Adrenal gland (tissue), 12 donors: ENCODE results near the gene PTMA. TPM values are rescaled to one million over a fixed set of nuclear protein-coding genes. Genes with fewer than 3 reads are reported as not detected.

Experiments
- DNase-seq, 7 donors: peaks; one replicate each; pipeline ENCODE4 v3.0.0-alpha.2; 2019 to 2020
- H3K27ac ChIP-seq, 5 donors: fragments of 200-600 bp; sonication (generic) in 4 of 5; 1 replicate in 3 of 5; 2 replicates in 2 of 5; pipeline versions ENCODE4 v1.5.1 to v1.8.0; 2016 to 2020; ENCODE audit warnings: mild to moderate bottlenecking in 1 of 5
- H3K27me3 ChIP-seq: fragments of 200-600 bp; 2 replicates; pipeline ENCODE4 v1.8.0; 2021
- H3K36me3 ChIP-seq, 2 donors: fragments of 200-600 bp; replicated peaks in 1 of 2; 1 replicate in 1 of 2; 2 replicates in 1 of 2; pipeline versions ENCODE4 v1.5.1 to v1.8.0; 2018 to 2022
- H3K4me1 ChIP-seq, 2 donors: fragments of 200-600 bp; replicated peaks in 1 of 2; 1 replicate in 1 of 2; 2 replicates in 1 of 2; pipeline versions ENCODE4 v1.5.1 to v1.8.0; 2018 to 2021
- H3K4me3 ChIP-seq, 4 donors: fragments of 200-600 bp; sonication (generic) in 3 of 4; one replicate each; pipeline ENCODE4 v1.5.1; 2016 to 2018
- H3K9me3 ChIP-seq, 3 donors: fragments of 200-600 bp; sonication (generic) in 1 of 3; replicated peaks in 1 of 3; 1 replicate in 2 of 3; 2 replicates in 1 of 3; pipeline versions ENCODE4 v1.5.1 to v1.8.0; 2016 to 2021
- CTCF ChIP-seq, 6 experiments: fragments of 450-650 bp in 4 of 6; fragments of 200-600 bp in 2 of 6; sonication (generic) in 1 of 6; IDR thresholded peaks; 1 replicate in 5 of 6; 2 replicates in 1 of 6; pipeline versions ENCODE4 v1.5.1 to v1.8.0; 2016 to 2021; ENCODE audit warnings: antibody characterized with exemption in 6 of 6, mild to moderate bottlenecking in 2 of 6, moderate library complexity in 1 of 6
- POLR2A ChIP-seq, 2 donors: fragments of 450-650 bp; IDR thresholded peaks; one replicate each; pipeline ENCODE4 v1.6.1; 2017; ENCODE audit warnings: antibody characterized with exemption in 2 of 2, mild to moderate bottlenecking in 2 of 2, moderate library complexity in 1 of 2
- WGBS, 4 donors: extraction: QIAGEN DNeasy Blood & Tissue Kit in 2 of 4; methylation state at CpG; one replicate each; pipeline versions ENCODE4 v1.1.5 to v1.1.7; 2013 to 2017; 5-methylcytosine and 5-hydroxymethylcytosine counted together
- intact Hi-C, 2 donors: fragments of 100-400 bp; cut with DNase I; formaldehyde crosslinking; loops; one replicate each; pipeline versions ENCODE4 v1.14.1 to v1.15.0; 2022 to 2023
- polyA plus RNA-seq, 3 donors: library from polyadenylated mRNA; stranded (reverse); fragments of 200-250 nt in 2 of 3; fragments of 350-450 nt in 1 of 3; fragmentation: Illumina TruSeq in 1 of 3; extraction: RNeasy Lipid Tissue Mini Kit (QIAGEN cat#74804) in 1 of 3; gene quantifications; one replicate each; pipeline ENCODE4 v1.2.3, GENCODE V29; 2013 to 2014
- total RNA-seq, 9 donors: library from RNA; depleted of rRNA in 4 of 9; stranded (reverse); fragments of >200 nt in 4 of 9; fragments of 120-200 nt in 1 of 9; fragmentation: NEBNext Ultra II Directional in 1 of 9; extraction: Animal tissue kit (Norgen Biotek cat#: 25700) in 1 of 9; gene quantifications; one replicate each; pipeline versions ENCODE4 v1.1.0 to v1.2.4, GENCODE V29; 2013 to 2023
- donor health status: healthy with polysubstance abuse.
- donor health status: Bipolar disorder and iron deficiency.
- donor health status: DM: yes; HTN: yes; CAD: no.
- donor health status: DM: no; HTN: no; CAD: no.
- donor health status: DM: no; HTN: no; CAD: no.
- donor health status: DM: yes; HTN: yes; CAD: no.

Gene PTMA
- total and polyA plus RNA-seq, 12 donors: 346 to 1,198 (median 504) TPM

GRCh38 chr2:231663458-231664212 lies 44.7 kb upstream of the PTMA start:
- Histone ChIP-seq H3K27me3 (no peaks in the 10 kb centered on the region), H3K4me1 (peaks cover 0 to 17% of the 10 kb centered on the region in 2 donors), H3K9me3 (no peaks in the 10 kb centered on the region), H3K4me3 (no peak overlapping the region), H3K36me3 (no peaks in the 10 kb centered on the region), H3K27ac (no peak overlapping the region)
- WGBS, 4 donors: 94 to 98% (median 96%) methylated on average over 22 to 27 of the region's 27 CpGs
- intact Hi-C loops: no loop called here
- peak in 1 of 7 donors; percentile 8 for DNase-seq
- TF ChIP-seq CTCF (IDR thresholded peaks at IDR 0.05) (no peak), POLR2A (IDR thresholded peaks at IDR 0.05) (no peak)

DNA sequence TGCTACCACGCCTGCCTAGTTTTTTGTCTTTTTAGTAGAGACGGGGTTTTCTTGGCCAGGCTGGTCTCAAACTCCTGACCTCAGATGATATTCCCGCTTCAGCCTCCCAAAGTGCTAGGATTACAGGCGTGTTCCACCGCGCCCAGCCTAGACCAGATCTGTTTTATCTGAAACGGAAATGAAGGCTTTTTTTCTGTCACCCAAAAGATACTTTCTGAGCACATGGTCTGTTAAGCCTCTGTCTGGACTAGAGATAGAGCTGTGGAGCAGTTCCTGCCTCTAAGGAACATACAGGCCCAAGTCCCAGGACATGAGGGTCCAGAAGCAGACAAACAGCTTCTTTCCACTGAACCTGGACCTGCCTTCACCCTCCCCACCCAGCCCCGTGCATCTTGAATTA lies 43.6 kb upstream of the PTMA start:
- Histone ChIP-seq H3K36me3 (no peaks in the 10 kb centered on the region), H3K4me3 (no peak overlapping the region), H3K27ac (peak overlapping the region in 1 of 5 donors; percentile 96), H3K4me1 (peaks cover 0 to 17% of the 10 kb centered on the region in 2 donors), H3K9me3 (no peaks in the 10 kb centered on the region), H3K27me3 (no peaks in the 10 kb centered on the region)
- 83 to 100% (median 92%) methylated on average over 7 to 8 of the region's 8 CpGs for WGBS, 4 donors
- no peak for TF ChIP-seq POLR2A (IDR thresholded peaks at IDR 0.05)
- no peak for DNase-seq
- intact Hi-C loops: no loop called here

DNA sequence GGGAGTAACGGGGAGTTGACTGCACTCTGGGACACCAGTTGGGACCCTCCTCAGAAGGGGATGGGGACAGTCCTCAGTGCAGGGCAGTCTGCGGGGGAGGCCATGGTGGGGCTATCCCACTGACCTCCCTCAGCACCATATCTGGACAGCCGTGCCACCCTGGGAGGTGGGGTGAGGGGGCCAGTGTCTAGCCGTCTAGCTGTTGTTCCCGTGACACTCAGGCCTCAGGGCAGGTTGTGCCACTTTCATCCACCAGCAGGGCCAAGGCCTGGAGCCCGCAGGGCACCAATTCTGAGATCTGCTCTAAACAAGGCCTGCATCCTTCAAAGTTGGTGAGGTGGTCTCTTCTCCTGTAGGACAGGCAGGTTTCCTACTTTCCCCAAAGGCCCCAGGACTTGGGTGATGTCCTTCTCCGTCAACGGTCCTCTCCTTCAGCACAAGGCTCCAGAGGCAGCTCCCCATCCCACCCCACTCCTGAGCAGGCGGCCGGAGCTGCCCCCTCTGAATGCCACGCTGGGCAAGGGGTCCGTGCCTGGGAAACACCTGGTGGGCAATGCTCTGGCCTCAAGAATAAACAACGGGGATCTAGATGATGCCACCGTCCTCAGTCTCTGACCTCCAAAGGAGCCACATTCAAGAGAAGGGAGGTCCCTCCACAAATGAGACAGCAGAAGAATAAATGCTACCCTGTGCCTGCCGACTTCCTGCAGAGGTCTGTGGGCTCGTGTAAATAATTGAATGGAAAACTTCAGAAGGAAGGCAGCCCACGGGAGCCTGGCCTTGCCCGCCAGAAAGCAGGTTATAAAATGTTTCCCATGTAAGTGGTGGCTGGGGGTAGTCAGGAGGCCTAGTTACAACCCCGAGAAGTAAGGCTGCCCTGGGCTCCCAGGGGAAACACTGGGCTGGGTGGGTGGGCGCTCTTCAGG lies 42.8 kb upstream of the PTMA start:
- intact Hi-C loops: no loop called here
- H3K27me3 ChIP-seq: no peaks in the 10 kb centered on the region
- DNase-seq: no peak
- H3K4me1 ChIP-seq: peaks cover 0 to 17% of the 10 kb centered on the region in 2 donors
- no peaks in the 10 kb centered on the region for H3K36me3 ChIP-seq
- peak overlapping the region in 4 of 5 donors; percentile 56 to 96 (median 90) for H3K27ac ChIP-seq
- H3K9me3 ChIP-seq: no peaks in the 10 kb centered on the region
- 76 to 81% (median 77%) methylated on average over 12 to 20 of the region's 20 CpGs for WGBS, 4 donors
- no peak for TF ChIP-seq POLR2A (IDR thresholded peaks at IDR 0.05)
- H3K4me3 ChIP-seq: peak overlapping the region in 1 of 4 donors; percentile 48

DNA sequence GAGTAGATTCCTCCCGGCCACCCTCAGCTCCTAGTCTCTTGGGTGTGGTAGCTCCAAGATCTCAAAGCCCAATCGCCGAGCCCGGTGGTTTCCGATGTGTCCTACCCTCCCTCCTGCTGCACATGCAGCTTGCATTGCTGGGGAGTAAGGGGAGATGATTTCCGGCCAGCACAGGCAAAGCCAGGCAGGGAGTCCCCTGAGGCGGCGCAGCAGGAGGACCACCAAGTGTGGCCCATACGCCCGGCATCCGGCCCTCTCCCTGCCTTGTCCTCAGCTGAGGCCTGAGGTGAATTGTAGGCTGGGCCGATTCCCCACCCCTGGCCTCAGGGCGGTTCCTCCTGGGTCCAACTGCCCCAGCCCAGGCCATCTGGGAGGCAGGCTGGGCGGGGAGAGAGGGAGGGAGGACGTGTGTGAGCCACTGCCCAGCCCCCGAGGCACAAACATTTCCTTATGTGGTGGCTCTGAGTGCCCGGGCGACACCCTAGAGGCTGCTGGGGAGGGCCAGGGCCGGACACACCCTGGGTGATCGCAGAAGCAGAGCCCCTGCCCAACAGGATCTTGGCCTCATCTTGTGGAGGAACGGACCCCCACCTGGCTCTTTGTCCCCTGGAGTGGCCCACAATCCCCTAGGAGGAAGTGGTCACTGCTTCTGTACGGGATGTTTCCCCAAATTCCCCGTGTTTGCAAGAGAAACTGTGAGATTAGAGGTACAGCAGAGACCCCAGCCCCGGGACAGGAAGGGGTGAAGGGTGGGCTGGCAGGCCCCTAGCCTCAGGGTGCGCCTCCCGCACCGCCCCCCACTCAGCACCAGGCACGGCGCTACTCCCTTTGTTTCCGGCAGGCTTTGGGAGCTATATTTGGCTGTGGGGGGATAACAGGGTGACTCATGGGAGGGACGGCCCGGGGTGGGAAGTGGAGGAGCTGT lies 41.9 kb upstream of the PTMA start:
- peak; percentile 71 to 95 (median 78) for DNase-seq
- intact Hi-C loops: no loop called here
- Histone ChIP-seq H3K27me3 (no peaks in the 10 kb centered on the region), H3K36me3 (no peaks in the 10 kb centered on the region), H3K27ac (peak overlapping the region; percentile 56 to 96 (median 88)), H3K4me1 (peaks cover 0 to 17% of the 10 kb centered on the region in 2 donors), H3K4me3 (peak overlapping the region in 1 of 4 donors; percentile 48), H3K9me3 (no peaks in the 10 kb centered on the region)
- 33 to 56% (median 49%) methylated on average over 13 to 32 of the region's 32 CpGs for WGBS, 4 donors
- TF ChIP-seq CTCF (IDR thresholded peaks at IDR 0.05) (peak in 1 of 6 experiments; percentile 15), POLR2A (IDR thresholded peaks at IDR 0.05) (peak; percentile 49 to 55)
